Thyroid gland (tissue), 4 donors: ENCODE data around the gene APBA1. TPM values are rescaled to one million over a fixed set of nuclear protein-coding genes. Genes with fewer than 3 reads are reported as not detected.

Source experiments
- DNase-seq, 2 donors: peaks; one replicate each; pipeline ENCODE4 v3.0.0-alpha.2; 2019
- H3K27ac ChIP-seq, 3 donors: fragments of 200-600 bp; sonication (generic); 1 replicate in 2 of 3; 2 replicates in 1 of 3; pipeline ENCODE4 v1.5.1; 2016 to 2019; ENCODE audit warnings: mild to moderate bottlenecking in 1 of 3, moderate library complexity in 1 of 3
- H3K27me3 ChIP-seq: fragments of 200-600 bp; sonication (generic); one replicate; pipeline ENCODE4 v1.5.1; 2019
- H3K36me3 ChIP-seq, 2 donors: fragments of 200-600 bp; sonication (generic); one replicate each; pipeline ENCODE4 v1.5.1; 2016 to 2019
- H3K4me1 ChIP-seq, 2 donors: fragments of 200-600 bp; sonication (generic); one replicate each; pipeline ENCODE4 v1.5.1; 2017 to 2019
- H3K4me3 ChIP-seq, 3 donors: fragments of 200-600 bp; sonication (generic); replicated peaks in 1 of 3; 1 replicate in 2 of 3; 2 replicates in 1 of 3; pipeline ENCODE4 v1.5.1; 2016; ENCODE audit warnings: mild to moderate bottlenecking in 1 of 3
- H3K9me3 ChIP-seq: fragments of 200-600 bp; sonication (generic); one replicate; pipeline ENCODE4 v1.5.1; 2017
- POLR2A ChIP-seq, 2 donors: fragments of 450-650 bp; IDR thresholded peaks; one replicate each; pipeline ENCODE4 v1.6.1; 2017; ENCODE audit warnings: antibody characterized with exemption in 2 of 2, mild to moderate bottlenecking in 2 of 2, moderate library complexity in 1 of 2
- WGBS, 2 donors: methylation state at CpG; one replicate each; pipeline ENCODE4 v1.1.5; 2017; 5-methylcytosine and 5-hydroxymethylcytosine counted together
- intact Hi-C: fragments of 100-400 bp; cut with DNase I; formaldehyde crosslinking; loops from one replicate; pipeline ENCODE4 v1.15.1; 2023
- total RNA-seq, 4 donors: library from RNA; depleted of rRNA; stranded (reverse); fragments of >200 nt; gene quantifications; one replicate each; pipeline ENCODE4 v1.2.3, GENCODE V29; 2016
- TF ChIP-seq, protein P1 (sequence below), 6 experiments: fragments of 200-600 bp in 3 of 6; fragments of 450-650 bp in 3 of 6; sonication (generic) in 3 of 6; IDR thresholded peaks; one replicate each; pipeline ENCODE4 v1.5.1; 2016 to 2019; ENCODE audit warnings: antibody characterized with exemption in 6 of 6, mild to moderate bottlenecking in 2 of 6, inconsistent platforms in 1 of 6, moderate library complexity in 1 of 6

APBA1 gene
- total RNA-seq, 4 donors from 2014 or later: 2.8 to 11.2 (median 3.8) TPM

DNA sequence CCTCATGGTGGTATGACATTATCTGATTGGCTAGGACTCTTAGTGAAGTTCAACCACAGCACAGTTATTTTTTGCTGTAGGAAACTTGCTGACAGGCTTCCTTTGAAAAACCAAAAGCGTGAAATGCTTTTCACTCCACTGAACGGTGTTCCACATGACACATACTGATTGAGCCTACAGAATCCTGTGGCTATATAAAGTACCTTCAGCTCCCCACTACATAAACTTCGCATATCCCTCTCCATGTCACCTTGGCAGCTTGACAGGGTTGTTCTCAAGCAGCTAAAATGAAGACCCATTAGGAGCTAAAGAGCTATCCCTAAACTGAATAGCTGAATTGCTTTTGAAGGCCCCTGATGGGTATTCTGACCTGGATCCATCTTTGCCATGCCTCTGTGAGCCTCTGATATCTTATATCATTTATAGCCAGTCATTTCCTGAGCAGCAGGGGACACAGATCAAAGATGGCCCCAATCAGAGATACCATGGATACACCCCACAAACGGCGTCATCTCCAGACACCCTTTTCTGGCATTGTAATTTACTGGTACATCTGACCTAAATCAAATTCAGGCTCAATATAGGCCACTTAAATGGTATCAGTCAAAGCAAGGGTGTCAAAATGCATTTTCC lies 91.5 kb downstream of the APBA1 start:
- 70 to 78% methylated on average over 5 of the region's 5 CpGs for WGBS, 2 donors
- no peak for DNase-seq
- Histone ChIP-seq H3K27me3 (no peaks in the 10 kb centered on the region), H3K4me3 (no peak overlapping the region), H3K9me3 (no peaks in the 10 kb centered on the region), H3K27ac (no peak overlapping the region), H3K36me3 (no peaks in the 10 kb centered on the region), H3K4me1 (no peaks in the 10 kb centered on the region)
- TF ChIP-seq POLR2A (IDR thresholded peaks at IDR 0.05): no peak
- TF ChIP-seq, protein P1, sequence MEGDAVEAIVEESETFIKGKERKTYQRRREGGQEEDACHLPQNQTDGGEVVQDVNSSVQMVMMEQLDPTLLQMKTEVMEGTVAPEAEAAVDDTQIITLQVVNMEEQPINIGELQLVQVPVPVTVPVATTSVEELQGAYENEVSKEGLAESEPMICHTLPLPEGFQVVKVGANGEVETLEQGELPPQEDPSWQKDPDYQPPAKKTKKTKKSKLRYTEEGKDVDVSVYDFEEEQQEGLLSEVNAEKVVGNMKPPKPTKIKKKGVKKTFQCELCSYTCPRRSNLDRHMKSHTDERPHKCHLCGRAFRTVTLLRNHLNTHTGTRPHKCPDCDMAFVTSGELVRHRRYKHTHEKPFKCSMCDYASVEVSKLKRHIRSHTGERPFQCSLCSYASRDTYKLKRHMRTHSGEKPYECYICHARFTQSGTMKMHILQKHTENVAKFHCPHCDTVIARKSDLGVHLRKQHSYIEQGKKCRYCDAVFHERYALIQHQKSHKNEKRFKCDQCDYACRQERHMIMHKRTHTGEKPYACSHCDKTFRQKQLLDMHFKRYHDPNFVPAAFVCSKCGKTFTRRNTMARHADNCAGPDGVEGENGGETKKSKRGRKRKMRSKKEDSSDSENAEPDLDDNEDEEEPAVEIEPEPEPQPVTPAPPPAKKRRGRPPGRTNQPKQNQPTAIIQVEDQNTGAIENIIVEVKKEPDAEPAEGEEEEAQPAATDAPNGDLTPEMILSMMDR (IDR thresholded peaks at IDR 0.05): no peak
- intact Hi-C loops: no loop called here

DNA sequence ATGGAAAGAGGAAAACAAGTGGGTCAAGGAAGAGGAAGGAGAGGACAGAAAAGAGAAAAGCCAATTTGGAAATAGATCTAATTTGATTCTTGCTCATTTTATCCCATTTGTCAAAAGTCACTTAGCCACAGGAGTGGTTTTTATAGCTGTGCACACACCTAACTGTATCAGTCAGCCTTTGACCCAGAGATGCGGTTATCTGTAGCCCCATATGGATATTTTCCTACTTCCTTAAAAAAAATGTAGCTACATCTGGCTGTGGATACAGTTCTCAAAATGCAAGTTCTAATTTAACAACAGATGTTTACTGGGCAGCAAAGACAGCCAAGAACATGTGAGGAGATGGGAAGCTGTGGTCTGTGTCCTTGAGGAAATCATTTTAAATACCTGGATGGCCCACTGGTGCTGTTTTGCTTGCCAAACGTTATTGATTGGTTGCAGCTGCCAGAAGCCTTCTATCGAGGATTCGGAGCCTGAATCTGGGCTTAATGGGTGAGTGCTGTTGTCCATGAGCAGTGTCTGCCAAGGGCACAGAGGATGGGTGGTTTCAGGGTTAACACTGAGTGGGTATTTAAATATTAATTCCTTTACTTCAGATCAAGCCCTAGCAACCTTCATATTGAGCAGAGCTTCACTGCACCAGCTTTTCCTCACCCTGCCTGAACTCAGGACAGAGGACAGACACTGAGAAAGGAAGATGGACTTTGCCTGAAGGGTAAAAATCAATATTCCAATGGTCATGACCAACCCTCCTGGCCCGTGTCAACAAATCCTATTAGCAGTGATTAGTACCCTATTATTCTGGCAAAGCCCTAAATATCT lies 92.2 kb downstream of the APBA1 start:
- no peak for DNase-seq
- Histone ChIP-seq H3K9me3 (no peaks in the 10 kb centered on the region), H3K36me3 (no peaks in the 10 kb centered on the region), H3K27me3 (no peaks in the 10 kb centered on the region), H3K4me3 (no peak overlapping the region), H3K27ac (no peak overlapping the region), H3K4me1 (no peaks in the 10 kb centered on the region)
- intact Hi-C loops: no loop called here
- WGBS, 2 donors: 71 to 77% methylated on average over 5 of the region's 5 CpGs
- TF ChIP-seq POLR2A (IDR thresholded peaks at IDR 0.05): no peak
- TF ChIP-seq, protein P1 (IDR thresholded peaks at IDR 0.05): no peak

DNA sequence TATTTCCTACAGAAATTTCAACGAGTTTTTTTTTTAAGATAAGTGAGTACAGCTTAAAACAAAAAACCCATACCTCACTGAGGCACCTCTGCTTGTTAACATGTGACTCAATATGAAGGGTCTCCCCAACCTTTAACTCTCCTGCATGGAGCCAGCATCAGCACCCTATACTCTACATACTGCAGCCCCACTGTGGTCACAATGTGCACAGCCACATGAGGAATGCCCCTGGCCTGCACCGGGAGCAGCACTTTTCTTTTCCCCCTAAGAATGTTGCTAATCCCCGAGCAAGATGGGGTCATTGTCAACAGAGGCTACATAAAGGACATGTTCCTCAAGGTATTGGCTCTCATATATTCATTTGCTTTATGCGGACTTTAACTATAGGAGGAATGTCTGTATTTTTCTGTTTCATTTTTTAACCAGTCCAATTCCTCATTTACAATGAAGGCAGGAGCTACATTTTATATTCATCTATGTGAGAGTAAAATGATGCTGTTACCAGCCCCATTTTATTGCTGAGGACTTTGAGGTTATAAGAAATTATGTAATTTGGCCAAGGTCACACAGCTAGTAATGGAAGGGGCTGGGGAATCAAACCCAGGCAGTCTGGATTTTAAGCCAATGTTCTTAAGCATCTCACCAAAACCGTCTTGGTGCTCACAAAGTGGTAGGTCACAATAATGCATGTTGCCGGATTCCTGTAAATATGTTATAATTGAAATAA lies 93.0 kb downstream of the APBA1 start:
- H3K4me1 ChIP-seq: no peaks in the 10 kb centered on the region
- H3K27ac ChIP-seq: no peak overlapping the region
- TF ChIP-seq, protein P1 (IDR thresholded peaks at IDR 0.05): no peak
- TF ChIP-seq POLR2A (IDR thresholded peaks at IDR 0.05): no peak
- intact Hi-C loops: no loop called here
- no peaks in the 10 kb centered on the region for H3K27me3 ChIP-seq
- WGBS, 2 donors: 73 to 78% methylated on average over 6 of the region's 6 CpGs
- H3K36me3 ChIP-seq: no peaks in the 10 kb centered on the region
- H3K4me3 ChIP-seq: no peak overlapping the region
- DNase-seq: no peak
- H3K9me3 ChIP-seq: no peaks in the 10 kb centered on the region

DNA sequence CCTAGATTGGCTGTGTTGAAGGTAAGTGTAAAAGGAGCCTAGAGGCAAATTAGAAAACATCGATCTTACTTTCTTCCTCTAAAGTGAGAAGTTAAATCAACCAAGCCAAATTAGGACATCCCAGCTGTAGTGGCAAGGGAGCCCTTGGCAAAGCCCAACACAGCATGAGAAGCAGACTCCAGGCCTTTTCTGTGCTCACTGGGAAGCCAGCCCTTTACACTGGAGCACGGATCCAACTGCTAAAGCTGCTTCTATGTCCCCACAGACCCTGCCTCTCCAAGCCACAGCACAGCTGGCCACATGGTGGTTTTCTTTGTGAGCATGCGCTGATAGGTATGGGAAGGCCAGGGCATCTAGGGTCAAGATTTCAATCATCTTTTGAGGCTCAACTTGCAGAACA lies 94.1 kb downstream of the APBA1 start:
- 67 to 68% methylated on average over 3 of the region's 3 CpGs for WGBS, 2 donors
- intact Hi-C loops: no loop called here
- no peak overlapping the region for H3K4me3 ChIP-seq
- no peaks in the 10 kb centered on the region for H3K9me3 ChIP-seq
- TF ChIP-seq, protein P1 (IDR thresholded peaks at IDR 0.05): no peak
- no peak for TF ChIP-seq POLR2A (IDR thresholded peaks at IDR 0.05)
- no peak for DNase-seq
- no peak overlapping the region for H3K27ac ChIP-seq
- no peaks in the 10 kb centered on the region for H3K36me3 ChIP-seq
- no peaks in the 10 kb centered on the region for H3K4me1 ChIP-seq
- no peaks in the 10 kb centered on the region for H3K27me3 ChIP-seq
